GM23248 (cell line): Measurements from ENCODE around the gene RETREG1. TPM values are rescaled to one million over a fixed set of nuclear protein-coding genes. Genes with fewer than 3 reads are reported as not detected.

ENCODE experiments used
- DNase-seq: peaks from one replicate; pipeline ENCODE4 v3.0.0-alpha.2; 2015
- H2AFZ ChIP-seq: fragments of 200-600 bp; sonication (generic); 2 replicates; pipeline ENCODE4 v1.6.1; 2016; ENCODE audit warnings: antibody characterized with exemption
- H3F3A ChIP-seq: fragments of 200-600 bp; sonication (generic); 2 replicates; pipeline ENCODE4 v1.6.1; 2016; ENCODE audit warnings: mild to moderate bottlenecking, antibody characterized with exemption, mixed run types; ENCODE audit not compliant: insufficient read depth
- H3K27ac ChIP-seq: fragments of 200-600 bp; sonication (generic); 2 replicates; pipeline ENCODE4 v1.5.1; 2016; ENCODE audit warnings: mild to moderate bottlenecking
- H3K27me3 ChIP-seq: fragments of 200-600 bp; sonication (generic); replicated peaks from 2 replicates; pipeline ENCODE4 v1.6.1; 2016; ENCODE audit warnings: mild to moderate bottlenecking; ENCODE audit not compliant: insufficient read depth
- H3K36me3 ChIP-seq: fragments of 200-600 bp; sonication (generic); 2 replicates; pipeline ENCODE4 v1.6.1; 2016; ENCODE audit warnings: low read depth, mild to moderate bottlenecking
- H3K4me1 ChIP-seq: fragments of 200-600 bp; sonication (generic); 2 replicates; pipeline ENCODE4 v1.6.1; 2016; ENCODE audit warnings: mild to moderate bottlenecking; ENCODE audit not compliant: insufficient read depth
- H3K4me2 ChIP-seq: fragments of 200-600 bp; sonication (generic); one replicate; pipeline ENCODE4 v1.6.1; 2016; ENCODE audit warnings: mild to moderate bottlenecking; ENCODE audit not compliant: unreplicated experiment
- H3K4me3 ChIP-seq: fragments of 200-600 bp; sonication (generic); 2 replicates; pipeline ENCODE4 v1.5.1; 2016; ENCODE audit warnings: mild to moderate bottlenecking
- H3K79me2 ChIP-seq: fragments of 200-600 bp; sonication (generic); 2 replicates; pipeline ENCODE4 v1.6.1; 2016; ENCODE audit warnings: mild to moderate bottlenecking; ENCODE audit not compliant: insufficient read depth
- H3K9ac ChIP-seq: fragments of 200-600 bp; sonication (generic); 2 replicates; pipeline ENCODE4 v1.6.1; 2016; ENCODE audit warnings: mild to moderate bottlenecking
- H3K9me2 ChIP-seq: fragments of 200-600 bp; sonication (generic); 2 replicates; pipeline ENCODE4 v1.6.1; 2016; ENCODE audit warnings: mixed run types, mild to moderate bottlenecking, moderate library complexity; ENCODE audit not compliant: insufficient read depth
- H3K9me3 ChIP-seq: fragments of 200-600 bp; sonication (generic); one replicate; pipeline ENCODE4 v1.6.1; 2017; ENCODE audit warnings: low read depth
- H4K20me1 ChIP-seq: fragments of 200-600 bp; sonication (generic); 2 replicates; pipeline ENCODE4 v1.6.0; 2016; ENCODE audit not compliant: insufficient read depth
- EZH2 ChIP-seq: fragments of 200-600 bp; sonication (generic); IDR thresholded peaks from 2 replicates; pipeline ENCODE4 v1.6.1; 2018; ENCODE audit warnings: antibody characterized with exemption, mild to moderate bottlenecking; ENCODE audit not compliant: insufficient read depth, poor library complexity, severe bottlenecking
- EZH2phosphoT487 ChIP-seq: fragments of 200-600 bp; sonication (generic); IDR thresholded peaks from 2 replicates; pipeline ENCODE4 v1.6.1; 2018; ENCODE audit warnings: antibody characterized with exemption, moderate library complexity, mild to moderate bottlenecking, low read depth; ENCODE audit not compliant: insufficient read depth
- WGBS, 2 experiments: methylation state at CpG; one replicate each; pipeline ENCODE4 v1.1.6; 2015 to 2017; ENCODE audit warnings: low lambda C conversion rate in 2 of 2, low coverage in 1 of 2; ENCODE audit errors: missing lambda C conversion rate in 2 of 2; 5-methylcytosine and 5-hydroxymethylcytosine counted together
- in situ Hi-C: fragments of 300-500 bp; cut with MboI; formaldehyde crosslinking; loops from 2 replicates; pipeline ENCODE4 v1.15.0; 2020
- polyA plus RNA-seq: library from polyadenylated mRNA; unstranded; fragments of >200 nt; fragmentation: Nextera tagmentation; extraction: Ambion mirVana; gene quantifications from 2 replicates; pipeline ENCODE4 v1.2.1, GENCODE V29; 2016
- total RNA-seq: library from RNA; depleted of rRNA; stranded (reverse); fragments of >200 nt; shearing (Covaris generic); gene quantifications from 2 replicates; pipeline ENCODE4 v1.2.3, GENCODE V29; 2014

RETREG1 gene
- total and polyA plus RNA-seq, 2 experiments from 2014 or later: 0.22 to 1.1 TPM

- in situ Hi-C loops: no loop called here
- H3K9ac ChIP-seq: peak overlapping the region; percentile 15; the same call in 1 of the 2 replicates
- no peaks in the 10 kb centered on the region for H4K20me1 ChIP-seq
- H3K9me3 ChIP-seq: no peaks in the 10 kb centered on the region
- DNase-seq: peak; percentile 65
- peaks cover 17% of the 10 kb centered on the region for H3F3A ChIP-seq
- H3K27ac ChIP-seq: peak overlapping the region; percentile 47
- no peaks in the 10 kb centered on the region for H3K27me3 ChIP-seq
- H2AFZ ChIP-seq: peak overlapping the region; percentile 83
- WGBS, 2 experiments: 17 to 22% methylated on average over 15 of the region's 15 CpGs
- H3K4me2 ChIP-seq: peak overlapping the region; percentile 52
- H3K9me2 ChIP-seq: no peaks in the 10 kb centered on the region
- no peaks in the 10 kb centered on the region for H3K79me2 ChIP-seq
- TF ChIP-seq EZH2phosphoT487: no peak
- no peak for TF ChIP-seq EZH2
- no peaks in the 10 kb centered on the region for H3K36me3 ChIP-seq
- H3K4me3 ChIP-seq: peak overlapping the region; percentile 12
- peaks cover 26% of the 10 kb centered on the region for H3K4me1 ChIP-seq
Measured at GRCh38 chr5:16508730-16509531, 107.9 kb downstream of the RETREG1 start.

DNA sequence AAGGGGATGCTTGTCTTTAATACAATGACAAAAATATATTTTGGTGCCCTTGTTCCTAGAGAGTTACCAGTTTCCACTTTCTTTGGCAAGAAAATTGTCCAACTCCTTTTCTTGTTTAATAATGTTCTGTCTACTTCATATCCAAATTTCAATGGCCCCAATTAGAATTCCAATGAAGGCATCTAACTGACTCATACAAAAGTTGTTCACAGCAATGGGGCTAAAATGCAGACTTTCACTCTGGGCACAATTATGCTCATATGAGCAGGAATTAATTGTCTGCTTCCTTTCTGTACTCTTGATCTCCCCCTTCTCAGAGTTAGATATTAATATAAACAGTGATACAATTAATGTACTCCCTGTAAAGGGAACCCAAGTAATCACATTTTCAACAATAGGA is 109.1 kb downstream of the RETREG1 start:
- H3K27me3 ChIP-seq: no peaks in the 10 kb centered on the region
- H3K79me2 ChIP-seq: no peaks in the 10 kb centered on the region
- DNase-seq: peak; percentile 62
- H3K27ac ChIP-seq: peak overlapping the region; percentile 47
- TF ChIP-seq EZH2phosphoT487 (no peak), EZH2 (no peak)
- no peaks in the 10 kb centered on the region for H4K20me1 ChIP-seq
- peaks cover 26% of the 10 kb centered on the region for H3K4me1 ChIP-seq
- H3K4me2 ChIP-seq: peak overlapping the region; percentile 52
- H2AFZ ChIP-seq: no peak overlapping the region
- no peaks in the 10 kb centered on the region for H3K9me2 ChIP-seq
- no peaks in the 10 kb centered on the region for H3K9me3 ChIP-seq
- H3F3A ChIP-seq: peaks cover 17% of the 10 kb centered on the region
- H3K4me3 ChIP-seq: 0 out of 2 replicates have a peak overlapping the region, but pooled peaks have one; percentile 12
- no peak overlapping the region for H3K9ac ChIP-seq
- in situ Hi-C loops: no loop called here
- no peaks in the 10 kb centered on the region for H3K36me3 ChIP-seq

DNA sequence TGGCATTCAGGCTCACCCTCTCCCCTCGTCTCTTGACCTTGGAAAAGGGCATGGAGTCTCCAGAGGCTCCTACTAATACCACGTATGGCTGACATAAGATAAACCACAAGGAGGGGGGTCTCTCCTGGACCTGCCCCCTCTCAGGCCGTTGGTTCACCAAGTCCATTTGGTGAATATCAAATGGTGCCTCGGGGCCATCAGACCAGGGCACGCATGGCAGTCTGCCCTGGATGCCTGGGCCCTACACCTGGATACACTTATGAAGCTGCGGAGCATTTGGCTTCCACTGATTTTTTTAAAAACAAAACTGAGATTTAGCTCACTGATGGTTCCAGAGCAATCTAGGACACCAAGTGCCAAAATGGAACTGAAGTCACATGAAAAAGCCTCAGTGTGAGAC is 110.9 kb downstream of the RETREG1 start:
- Histone ChIP-seq H3K9me3 (no peaks in the 10 kb centered on the region), H3K9me2 (no peaks in the 10 kb centered on the region), H3K27ac (no peak overlapping the region), H4K20me1 (no peaks in the 10 kb centered on the region), H3K79me2 (no peaks in the 10 kb centered on the region), H3K4me3 (no peak overlapping the region), H3K9ac (no peak overlapping the region), H3K36me3 (no peaks in the 10 kb centered on the region), H3K4me1 (peaks cover 26% of the 10 kb centered on the region), H3K4me2 (no peak overlapping the region), H2AFZ (no peak overlapping the region), H3K27me3 (no peaks in the 10 kb centered on the region), H3F3A (peaks cover 17% of the 10 kb centered on the region)
- WGBS, 2 experiments: 68% methylated on average over 6 of the region's 6 CpGs
- in situ Hi-C loops: no loop called here
- no peak for TF ChIP-seq EZH2
- TF ChIP-seq EZH2phosphoT487: no peak
- DNase-seq: no peak

DNA sequence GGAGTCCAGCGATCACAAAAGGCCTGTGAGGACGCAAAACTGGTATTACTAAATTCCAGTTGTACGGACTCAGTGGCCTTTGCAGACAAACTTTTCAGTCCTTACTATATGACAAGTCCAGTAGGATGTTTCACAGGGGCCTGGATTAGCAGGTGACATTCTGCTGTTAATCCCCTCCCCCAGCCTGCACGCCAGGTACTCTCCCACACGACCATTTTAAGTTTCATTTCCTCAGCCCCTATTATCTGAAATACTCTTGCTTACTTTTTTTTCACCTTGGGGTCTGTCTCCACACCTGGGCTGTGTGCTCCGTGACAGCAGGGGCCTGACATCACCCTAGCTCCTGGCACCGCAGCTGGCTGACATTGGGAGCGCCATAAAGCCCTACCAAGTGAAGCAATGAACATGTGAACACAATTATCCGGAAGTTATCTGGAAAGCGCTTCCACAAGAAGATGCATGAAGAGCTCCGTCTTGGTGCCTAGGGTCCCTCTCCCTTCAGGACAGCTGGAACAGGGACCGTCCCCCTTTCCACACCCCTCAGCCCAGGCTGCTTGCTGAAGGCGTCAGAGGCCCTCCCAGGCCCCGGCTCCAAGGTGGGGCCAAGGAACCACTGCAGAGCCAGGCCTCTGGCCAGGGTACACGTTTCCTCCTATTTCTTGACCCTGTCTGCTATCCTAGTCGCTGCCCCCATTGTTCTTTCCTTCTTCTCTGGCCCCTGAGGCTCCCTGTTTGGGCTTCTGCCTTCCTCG is 111.5 kb downstream of the RETREG1 start:
- H2AFZ ChIP-seq: no peak overlapping the region
- WGBS, 2 experiments: 85 to 91% methylated on average over 17 of the region's 17 CpGs

More for the DNA sequence above, 111.5 kb downstream of the RETREG1 start:
- Histone ChIP-seq H3K27me3 (no peaks in the 10 kb centered on the region), H3K9me2 (no peaks in the 10 kb centered on the region), H3K4me1 (peaks cover 26% of the 10 kb centered on the region), H3K4me2 (no peak overlapping the region), H3K27ac (no peak overlapping the region), H3K9me3 (no peaks in the 10 kb centered on the region), H3K4me3 (no peak overlapping the region), H4K20me1 (no peaks in the 10 kb centered on the region), H3F3A (peaks cover 17% of the 10 kb centered on the region), H3K36me3 (no peaks in the 10 kb centered on the region), H3K9ac (no peak overlapping the region), H3K79me2 (no peaks in the 10 kb centered on the region)
- TF ChIP-seq EZH2phosphoT487 (no peak), EZH2 (no peak)
- DNase-seq: no peak
- in situ Hi-C loops: no loop called here
